Bronchial epithelial cell (primary cell): ENCODE results near the gene SARDH. TPM values are rescaled to one million over a fixed set of nuclear protein-coding genes. Genes with fewer than 3 reads are reported as not detected.

ENCODE experiments used
- DNase-seq: peaks from one replicate; pipeline ENCODE4 v3.0.0-alpha.2; 2010; ENCODE audit warnings: low read depth
- FAIRE-seq: peaks from 2 replicates; lab custom pipeline; 2011; peaks lifted over from hg19 to GRCh38; lab: Jason Lieb, UNC
- H3K27me3 ChIP-seq: 2 replicates; pipeline ENCODE4 v1.5.1; 2011; ENCODE audit warnings: low read length; ENCODE audit not compliant: control insufficient read depth, insufficient read depth
- H3K36me3 ChIP-seq: 2 replicates; pipeline ENCODE4 v1.5.1; 2011; ENCODE audit warnings: low read length; ENCODE audit not compliant: control insufficient read depth, insufficient read depth
- H3K4me3 ChIP-seq: 2 replicates; pipeline ENCODE4 v1.5.1; 2011; ENCODE audit warnings: mild to moderate bottlenecking, low read depth, low read length, control low read depth
- total RNA-seq: library from RNA; depleted of rRNA; stranded (reverse); fragments of >200 nt; gene quantifications from 2 replicates; pipeline ENCODE4 v1.2.1, GENCODE V29; 2014
- TF ChIP-seq, protein P1 (sequence below): IDR thresholded peaks from 2 replicates; pipeline ENCODE4 v1.5.1; 2011; ENCODE audit warnings: mild to moderate bottlenecking, moderate library complexity, low read length, control low read depth, inconsistent platforms; ENCODE audit not compliant: insufficient read depth, severe bottlenecking

Gene SARDH
- total RNA-seq, 1 donor from 2014 or later = under 0.01 TPM

DNA sequence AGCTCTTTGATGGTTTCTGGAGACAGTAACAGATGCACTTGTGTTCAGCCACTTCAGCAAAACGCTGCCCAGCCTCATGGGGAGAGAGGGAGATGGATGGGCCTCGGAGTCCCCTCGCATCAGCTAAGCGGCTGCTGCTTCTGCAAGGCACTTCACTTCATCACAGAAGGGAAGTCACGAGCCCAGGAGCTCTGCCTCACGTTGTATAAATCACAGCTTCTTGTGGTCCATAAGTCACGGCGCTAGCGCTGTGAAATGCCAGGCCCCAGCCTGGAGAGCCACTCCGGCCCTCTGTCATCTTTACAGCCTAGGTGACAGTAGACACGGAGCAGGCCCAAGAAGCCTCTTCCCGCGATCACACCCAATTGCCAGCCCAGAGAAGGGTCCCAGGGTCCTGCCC lies 78.6 kb downstream of the SARDH start:
- peaks cover 28% of the 10 kb centered on the region for H3K27me3 ChIP-seq
- TF ChIP-seq, protein P1, sequence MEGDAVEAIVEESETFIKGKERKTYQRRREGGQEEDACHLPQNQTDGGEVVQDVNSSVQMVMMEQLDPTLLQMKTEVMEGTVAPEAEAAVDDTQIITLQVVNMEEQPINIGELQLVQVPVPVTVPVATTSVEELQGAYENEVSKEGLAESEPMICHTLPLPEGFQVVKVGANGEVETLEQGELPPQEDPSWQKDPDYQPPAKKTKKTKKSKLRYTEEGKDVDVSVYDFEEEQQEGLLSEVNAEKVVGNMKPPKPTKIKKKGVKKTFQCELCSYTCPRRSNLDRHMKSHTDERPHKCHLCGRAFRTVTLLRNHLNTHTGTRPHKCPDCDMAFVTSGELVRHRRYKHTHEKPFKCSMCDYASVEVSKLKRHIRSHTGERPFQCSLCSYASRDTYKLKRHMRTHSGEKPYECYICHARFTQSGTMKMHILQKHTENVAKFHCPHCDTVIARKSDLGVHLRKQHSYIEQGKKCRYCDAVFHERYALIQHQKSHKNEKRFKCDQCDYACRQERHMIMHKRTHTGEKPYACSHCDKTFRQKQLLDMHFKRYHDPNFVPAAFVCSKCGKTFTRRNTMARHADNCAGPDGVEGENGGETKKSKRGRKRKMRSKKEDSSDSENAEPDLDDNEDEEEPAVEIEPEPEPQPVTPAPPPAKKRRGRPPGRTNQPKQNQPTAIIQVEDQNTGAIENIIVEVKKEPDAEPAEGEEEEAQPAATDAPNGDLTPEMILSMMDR = no peak
- H3K36me3 ChIP-seq = no peaks in the 10 kb centered on the region
- no peak for DNase-seq
- no peak for FAIRE-seq
- H3K4me3 ChIP-seq = no peak overlapping the region

DNA sequence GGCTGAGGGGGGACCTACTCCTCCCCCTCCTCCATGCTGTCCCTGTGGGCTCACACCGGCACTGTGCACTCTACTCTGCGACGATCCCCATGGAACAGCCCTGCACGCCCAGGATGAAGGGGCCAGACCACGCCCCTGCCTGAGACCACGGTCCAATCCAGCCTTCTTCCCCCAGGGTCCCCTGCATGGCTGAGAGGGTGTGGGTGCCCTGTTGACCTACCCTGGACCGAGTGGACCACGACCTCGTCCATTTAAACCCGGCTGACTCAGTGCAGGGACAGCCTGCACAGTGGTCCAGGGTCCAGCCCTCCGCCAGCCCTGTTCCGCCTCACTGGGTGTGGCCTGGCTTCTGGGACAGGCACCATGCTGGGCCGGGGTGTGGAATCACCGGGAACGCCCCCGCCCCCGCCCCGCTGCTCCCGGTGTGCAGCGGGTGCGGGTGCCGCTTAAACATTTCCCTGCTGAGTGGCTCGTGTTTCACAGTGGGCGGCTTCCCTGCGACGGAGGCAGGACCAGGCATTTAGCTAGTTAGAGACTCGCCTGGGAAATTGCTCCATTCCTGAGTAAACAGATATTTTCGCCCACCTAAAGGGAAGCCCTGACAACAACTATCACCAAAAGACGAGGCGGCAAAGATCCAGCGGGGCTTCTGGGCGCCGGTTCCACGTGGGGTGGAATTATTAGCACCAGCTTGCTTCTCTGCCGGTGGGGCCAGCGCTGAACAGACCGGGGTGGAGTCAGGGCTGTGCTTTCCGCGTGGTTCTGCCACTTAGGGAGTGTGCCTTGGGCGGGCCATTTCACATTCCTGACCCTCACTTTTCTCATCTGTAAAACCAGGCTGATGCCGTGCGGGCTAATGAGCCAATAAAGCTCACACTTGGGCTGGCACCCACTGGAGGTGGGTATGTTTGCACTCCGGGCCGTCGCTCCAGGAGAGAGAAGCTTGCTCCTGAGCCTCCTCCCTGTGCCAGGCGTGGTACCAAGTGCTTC lies 79.4 kb downstream of the SARDH start:
- H3K36me3 ChIP-seq = no peaks in the 10 kb centered on the region
- TF ChIP-seq, protein P1 = no peak
- H3K4me3 ChIP-seq = no peak overlapping the region
- peaks cover 28% of the 10 kb centered on the region for H3K27me3 ChIP-seq
- no peak for FAIRE-seq
- peak; percentile 4 for DNase-seq

DNA sequence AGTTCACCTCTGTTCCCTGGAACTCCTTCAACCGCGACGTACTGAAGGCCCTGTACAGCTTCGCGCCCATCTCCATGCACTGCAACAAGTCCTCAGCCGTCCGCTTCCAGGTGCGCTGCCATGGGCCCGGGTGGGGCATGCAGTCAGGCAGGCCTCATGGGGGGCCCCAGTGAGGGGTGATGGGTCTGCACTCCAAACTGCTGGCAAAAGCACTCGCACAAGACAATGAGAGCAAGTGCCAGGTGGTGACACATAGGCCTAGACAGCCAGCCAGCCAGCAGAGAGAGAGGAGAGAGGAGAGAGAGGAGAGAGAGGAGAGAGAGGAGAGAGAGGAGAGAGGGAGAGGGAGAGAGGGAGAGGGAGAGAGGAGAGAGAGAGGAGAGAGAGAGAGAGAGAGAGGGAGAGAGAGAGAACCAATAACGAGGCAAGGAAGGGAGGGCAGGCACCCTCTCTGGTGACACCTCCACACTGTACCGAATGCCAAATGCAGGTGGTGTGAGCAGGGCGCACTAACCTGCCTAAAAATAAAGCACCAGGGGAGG lies 81.0 kb downstream of the SARDH start:
- H3K4me3 ChIP-seq = no peak overlapping the region
- TF ChIP-seq, protein P1 = no peak
- no peak for DNase-seq
- no peaks in the 10 kb centered on the region for H3K36me3 ChIP-seq
- no peak for FAIRE-seq
- H3K27me3 ChIP-seq = peaks cover 28% of the 10 kb centered on the region

DNA sequence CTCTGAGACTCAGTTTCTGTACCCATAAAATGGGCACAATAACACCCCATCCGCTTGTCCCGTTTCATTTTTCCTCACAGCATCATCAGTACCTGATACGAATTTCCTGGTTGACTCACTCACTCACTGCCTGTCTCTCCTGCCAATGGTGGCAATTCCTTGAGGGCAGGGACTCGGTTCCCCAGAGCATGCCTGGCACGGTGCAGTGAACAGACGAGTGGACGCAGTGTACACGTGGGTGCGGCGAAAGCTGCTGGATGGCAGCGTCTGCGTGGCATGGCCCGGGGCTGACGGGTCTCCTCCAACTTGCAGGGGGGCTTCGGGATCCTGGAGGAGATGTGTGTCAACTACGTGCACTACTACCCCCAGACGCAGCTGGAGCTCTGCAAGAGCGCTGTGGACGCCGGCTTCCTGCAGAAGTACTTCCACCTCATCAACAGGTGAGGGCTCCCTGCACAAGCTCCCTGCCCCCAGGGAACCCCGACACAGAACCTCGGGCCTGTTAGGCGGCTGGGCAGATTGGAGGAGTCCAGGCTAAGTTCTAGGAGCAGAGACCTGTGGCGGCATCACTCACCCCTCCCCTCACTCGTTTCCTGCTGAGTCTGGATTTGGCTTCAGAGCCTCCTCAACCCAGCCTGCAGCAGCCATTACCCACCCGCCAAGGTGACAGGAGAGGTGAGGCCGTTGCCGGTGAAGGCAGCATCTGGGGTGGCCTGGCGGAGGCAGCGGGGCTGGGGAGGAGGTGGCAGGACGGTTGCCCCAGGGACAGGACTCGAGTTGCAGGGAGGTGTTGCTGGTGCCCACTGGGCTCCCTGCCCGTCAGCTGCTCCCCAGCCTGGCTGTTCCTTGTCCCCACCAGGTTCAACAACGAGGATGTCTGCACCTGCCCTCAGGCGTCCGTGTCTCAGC lies 81.7 kb downstream of the SARDH start:
- peaks cover 28% of the 10 kb centered on the region for H3K27me3 ChIP-seq
- no peak for DNase-seq
- TF ChIP-seq, protein P1 = no peak
- no peak overlapping the region for H3K4me3 ChIP-seq
- FAIRE-seq = no peak
- no peaks in the 10 kb centered on the region for H3K36me3 ChIP-seq

DNA sequence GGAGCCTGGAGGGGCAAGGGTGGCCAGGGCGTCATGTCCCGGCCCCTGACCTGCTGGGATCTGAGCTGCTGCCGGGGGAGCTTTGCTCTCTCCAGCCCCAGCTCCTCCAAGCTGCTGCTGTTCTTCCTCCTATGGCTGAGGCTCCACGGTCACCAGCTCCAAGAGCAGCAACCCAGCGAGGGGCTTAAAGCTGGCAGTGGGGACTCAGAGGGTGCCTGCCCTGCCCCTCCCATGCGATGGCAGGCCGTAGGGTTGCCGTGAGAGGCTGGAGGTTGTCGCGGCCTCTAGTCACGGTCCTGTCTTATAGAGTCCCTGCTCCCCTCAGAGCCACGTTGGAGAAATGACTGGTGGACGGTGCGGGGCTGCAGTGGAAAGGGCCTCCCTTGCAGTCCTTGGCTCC lies 82.5 kb downstream of the SARDH start:
- DNase-seq (no peak), FAIRE-seq (no peak)
- Histone ChIP-seq H3K4me3 (no peak overlapping the region), H3K36me3 (no peaks in the 10 kb centered on the region), H3K27me3 (peaks cover 28% of the 10 kb centered on the region)
- TF ChIP-seq, protein P1 = no peak
